GM18861 (cell line): ENCODE measurements around the gene SLC5A1.

ENCODE experiments used
- ATAC-seq: cut with Tn5 transposase; IDR thresholded peaks from one replicate; pipeline ENCODE4 v1.9.1; 2021; ENCODE audit not compliant: unreplicated experiment

Gene SLC5A1

GRCh38 chr22:32042924-32043323, at the start of gene SLC5A1:
SLC5A1 (plus strand) TSS chr22:32043261; CDS start chr22:32043282, 21 bp downstream.
- ATAC-seq: no peak

- ATAC-seq: no peak
These were observed 48.0 kb upstream of the SLC5A1 start for GRCh38 chr22:31995046-31995445.

GRCh38 chr22:31995807-31996206, 47.3 kb upstream of the SLC5A1 start:
- no peak for ATAC-seq

GRCh38 chr22:31998784-31999385, 44.2 kb upstream of the SLC5A1 start:
- no peak for ATAC-seq

GRCh38 chr22:32000181-32000580, 42.9 kb upstream of the SLC5A1 start:
- no peak for ATAC-seq

GRCh38 chr22:32005453-32005852, 37.6 kb upstream of the SLC5A1 start:
- no peak for ATAC-seq

GRCh38 chr22:32013200-32013599, 29.9 kb upstream of the SLC5A1 start:
- no peak for ATAC-seq

GRCh38 chr22:32016081-32016480, 27.0 kb upstream of the SLC5A1 start:
- ATAC-seq: no peak

GRCh38 chr22:32018056-32018455, 25.0 kb upstream of the SLC5A1 start:
- ATAC-seq: no peak

- no peak for ATAC-seq
These were observed 22.9 kb upstream of the SLC5A1 start for GRCh38 chr22:32020117-32020516.

- ATAC-seq: no peak
These were observed 21.3 kb upstream of the SLC5A1 start for GRCh38 chr22:32021716-32022115.

- ATAC-seq: no peak
These were observed 19.7 kb upstream of the SLC5A1 start for GRCh38 chr22:32023251-32023827.

GRCh38 chr22:32024796-32025195, 18.3 kb upstream of the SLC5A1 start:
- no peak for ATAC-seq

- ATAC-seq: no peak
These were observed 12.4 kb upstream of the SLC5A1 start for GRCh38 chr22:32030518-32031247.

- ATAC-seq: no peak
These were observed 11.6 kb upstream of the SLC5A1 start for GRCh38 chr22:32031466-32031865.

- ATAC-seq: no peak
These were observed 8.8 kb upstream of the SLC5A1 start for GRCh38 chr22:32034275-32034674.

GRCh38 chr22:32037236-32037635, 5.8 kb upstream of the SLC5A1 start:
- no peak for ATAC-seq

- no peak for ATAC-seq
These were observed 2.6 kb upstream of the SLC5A1 start for GRCh38 chr22:32040324-32040904.

GRCh38 chr22:32043391-32043790, 330 bp downstream of the SLC5A1 start:
- no peak for ATAC-seq

- no peak for ATAC-seq
These were observed 1.4 kb downstream of the SLC5A1 start for GRCh38 chr22:32044477-32044876.

- ATAC-seq: no peak
These were observed 1.9 kb downstream of the SLC5A1 start for GRCh38 chr22:32044913-32045312.

- ATAC-seq: no peak
These were observed 5.0 kb downstream of the SLC5A1 start for GRCh38 chr22:32048069-32048468.
